ENCODE results near the gene BTNL9. TPM values are rescaled to one million over a fixed set of nuclear protein-coding genes. Genes with fewer than 3 reads are reported as not detected.

The BTNL9 gene
- total RNA-seq (2013) = 0.13 TPM
- polyA plus RNA-seq (not detected), polyA minus RNA-seq (0.14 TPM in 1 of 2 replicates, not detected in the other), total RNA-seq (0 to 1.1 (median 0.06) reads per million in 11 experiments)

- Histone ChIP-seq H3K4me2 (replicated peaks; ENCODE audit: extremely low read depth, low read length, poor library complexity, severe bottlenecking) (no peak within 1 kb of the TSS), H3K79me2 (ENCODE audit: insufficient read depth, low read length) (no peaks in the 10 kb centered on the region), H3K27ac (ENCODE audit: low read depth in 1 of 2, low read length in 2 of 2) (no peak within 1 kb of the TSS), H3K9ac (ENCODE audit: insufficient read depth, low read length, poor library complexity, severe bottlenecking) (no peak within 1 kb of the TSS), H3K4me1 (ENCODE audit: control insufficient read depth in 1 of 2, insufficient read depth in 2 of 2, low read length in 2 of 2) (no peaks in the 10 kb centered on the region), H3K9me3 (replicated peaks in 1 of 2; ENCODE audit: control insufficient read depth in 1 of 2, insufficient read depth in 1 of 2, low read length in 2 of 2) (no peaks in the 10 kb centered on the region), H4K20me1 (ENCODE audit: insufficient read depth, low read length) (no peaks in the 10 kb centered on the region), H2AFZ (ENCODE audit: insufficient read depth, low read depth, low read length, poor library complexity, severe bottlenecking) (no peak within 1 kb of the TSS), H3K27me3 (ENCODE audit: control insufficient read depth in 2 of 2, insufficient read depth in 2 of 2, low read length in 2 of 2) (no peaks in the 10 kb centered on the region), H3K4me3 (replicated peaks in 1 of 3; ENCODE audit: low read depth in 2 of 3, low read length in 3 of 3) (no peak within 1 kb of the TSS), H3K36me3 (replicated peaks in 1 of 2; ENCODE audit: control insufficient read depth in 1 of 2, insufficient read depth in 2 of 2, low read length in 2 of 2) (no peaks in the 10 kb centered on the region)
- Mint-ChIP-seq H3K27ac (no peak within 1 kb of the TSS), H3K36me3 (no peaks in the 10 kb centered on the region), H3K4me1 (no peaks in the 10 kb centered on the region), H3K4me3 (peak within 1 kb of the TSS in 1 of 2 donors; percentile 31), H3K27me3 (ENCODE audit: low read depth in 3 of 3) (peaks cover 17 to 28% (median 17%) of the 10 kb centered on the region in 3 donors), H3K9me3 (peaks cover 0 to 5% (median 2%) of the 10 kb centered on the region in 7 donors)
- intact Hi-C loops (cut with micrococcal nuclease) = no loop called here
- TF ChIP-seq CTCF (IDR thresholded peaks at IDR 0.05) = no peak
- no peak for DNase-seq
- 84% methylated on average over 9 of the region's 17 CpGs for WGBS (ENCODE audit: insufficient coverage)
Observed at GRCh38 chr5:181039931-181040630, at the start of gene BTNL9. Gene BTNL9, plus strand, starts transcription at chr5:181040266. Its CDS starts 5,224 bp downstream, at chr5:181045490.

GRCh38 chr5:180990882-180991242, 49.2 kb upstream of the BTNL9 start:
- H3K27ac Mint-ChIP-seq = peak overlapping the region in 1 of 7 donors; percentile 57
- H3K4me3 ChIP-seq (replicated peaks in 1 of 3; ENCODE audit: low read depth in 2 of 3, low read length in 3 of 3) = no peak overlapping the region
- DNase-seq = no peak
- H3K27ac ChIP-seq (ENCODE audit: low read depth in 1 of 2, low read length in 2 of 2) = no peak overlapping the region
- intact Hi-C loops (cut with micrococcal nuclease) = no loop called here
- H3K27me3 ChIP-seq (ENCODE audit: control insufficient read depth in 2 of 2, insufficient read depth in 2 of 2, low read length in 2 of 2) = no peaks in the 10 kb centered on the region
- H4K20me1 ChIP-seq (ENCODE audit: insufficient read depth, low read length) = no peaks in the 10 kb centered on the region
- no peak overlapping the region for H3K9ac ChIP-seq (ENCODE audit: insufficient read depth, low read length, poor library complexity, severe bottlenecking)
- WGBS (ENCODE audit: insufficient coverage) = 70% methylated on average over 2 of the region's 5 CpGs
- no peaks in the 10 kb centered on the region for H3K79me2 ChIP-seq (ENCODE audit: insufficient read depth, low read length)
- no peaks in the 10 kb centered on the region for H3K4me1 ChIP-seq (ENCODE audit: control insufficient read depth in 1 of 2, insufficient read depth in 2 of 2, low read length in 2 of 2)
- no peaks in the 10 kb centered on the region for H3K36me3 ChIP-seq (replicated peaks in 1 of 2; ENCODE audit: control insufficient read depth in 1 of 2, insufficient read depth in 2 of 2, low read length in 2 of 2)
- H3K9me3 Mint-ChIP-seq = peaks cover 0 to 10% (median 4%) of the 10 kb centered on the region in 7 donors
- no peak for TF ChIP-seq CTCF (IDR thresholded peaks at IDR 0.05)
- H2AFZ ChIP-seq (ENCODE audit: insufficient read depth, low read depth, low read length, poor library complexity, severe bottlenecking) = no peak overlapping the region
- no peak overlapping the region for H3K4me3 Mint-ChIP-seq
- H3K9me3 ChIP-seq (replicated peaks in 1 of 2; ENCODE audit: control insufficient read depth in 1 of 2, insufficient read depth in 1 of 2, low read length in 2 of 2) = no peaks in the 10 kb centered on the region
- no peak overlapping the region for H3K4me2 ChIP-seq (replicated peaks; ENCODE audit: extremely low read depth, low read length, poor library complexity, severe bottlenecking)
- H3K4me1 Mint-ChIP-seq = no peaks in the 10 kb centered on the region
- no peaks in the 10 kb centered on the region for H3K36me3 Mint-ChIP-seq
- peaks cover 5 to 6% (median 5%) of the 10 kb centered on the region in 3 donors for H3K27me3 Mint-ChIP-seq (ENCODE audit: low read depth in 3 of 3)

All from CD14-positive monocyte (primary cell).